GM12801 (cell line): ENCODE measurements around the gene PCDHGA6.

Experiments
- CTCF ChIP-seq: IDR thresholded peaks from one replicate; pipeline ENCODE4 v1.5.1; 2011; ENCODE audit warnings: control low read depth; ENCODE audit not compliant: insufficient read length; ENCODE audit errors: extremely low read depth

PCDHGA6 gene

GRCh38 chr5:141356133-141356532 lies 17.6 kb upstream of the PCDHGA6 start:
- no peak for TF ChIP-seq CTCF

GRCh38 chr5:141356950-141357349 lies 16.7 kb upstream of the PCDHGA6 start:
- no peak for TF ChIP-seq CTCF

GRCh38 chr5:141359790-141360426 lies 13.8 kb upstream of the PCDHGA6 start, which contains the start of gene PCDHGB2:
PCDHGB2 (plus strand) TSS chr5:141359994; CDS start chr5:141360136, 142 bp downstream.
- TF ChIP-seq CTCF = no peak

GRCh38 chr5:141360685-141361084 lies 13.0 kb upstream of the PCDHGA6 start:
- no peak for TF ChIP-seq CTCF

GRCh38 chr5:141362719-141363118 lies 11.0 kb upstream of the PCDHGA6 start:
- no peak for TF ChIP-seq CTCF

- TF ChIP-seq CTCF = no peak
Measured at GRCh38 chr5:141363952-141364660, 9.6 kb upstream of the PCDHGA6 start, which contains the start of gene PCDHGA5. PCDHGA5 (plus strand) TSS chr5:141364162; CDS start chr5:141364331, 169 bp downstream.

- no peak for TF ChIP-seq CTCF
Measured at GRCh38 chr5:141366016-141366896, 7.4 kb upstream of the PCDHGA6 start.
